Right lobe of liver (tissue), 4 donors: Measurements from ENCODE around the gene BABAM1.

Experiments
- POLR2A ChIP-seq: fragments of 450-650 bp; IDR thresholded peaks from one replicate; pipeline ENCODE4 v1.6.1; 2017; ENCODE audit warnings: antibody characterized with exemption, mild to moderate bottlenecking
- TF ChIP-seq, protein P1 (sequence below), 4 donors: fragments of 200-600 bp in 3 of 4; fragments of 450-650 bp in 1 of 4; IDR thresholded peaks; one replicate each; pipeline versions ENCODE4 v1.5.1 to v1.8.0; 2016 to 2022; ENCODE audit warnings: antibody characterized with exemption in 4 of 4, mild to moderate bottlenecking in 2 of 4
- donor health status: DM: no; HTN: no; CAD: no.
- donor health status: DM: no; HTN: no; CAD: no.
- donor health status: DM: no; HTN: yes; CAD: no.

DNA sequence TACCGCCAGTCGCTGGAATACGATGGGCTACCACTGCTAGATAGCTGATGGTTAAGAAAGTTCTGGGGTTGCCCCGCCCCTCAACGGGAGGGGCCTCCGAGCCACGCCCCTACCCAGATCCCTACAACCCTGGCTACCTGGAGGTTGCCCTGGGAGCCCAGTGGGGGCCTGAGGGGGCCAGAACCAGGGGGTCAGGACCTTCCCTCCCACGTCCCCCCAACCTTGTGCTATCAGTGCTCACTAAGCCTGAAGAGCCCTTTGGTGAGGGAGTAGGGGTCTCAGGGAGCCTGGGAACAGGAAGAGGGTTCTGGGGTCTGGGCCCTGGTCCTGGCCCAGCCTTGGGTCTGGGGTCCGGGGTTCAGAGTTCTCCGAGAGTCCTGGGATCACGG is 32.3 kb upstream of the BABAM1 start:
- TF ChIP-seq, protein P1, sequence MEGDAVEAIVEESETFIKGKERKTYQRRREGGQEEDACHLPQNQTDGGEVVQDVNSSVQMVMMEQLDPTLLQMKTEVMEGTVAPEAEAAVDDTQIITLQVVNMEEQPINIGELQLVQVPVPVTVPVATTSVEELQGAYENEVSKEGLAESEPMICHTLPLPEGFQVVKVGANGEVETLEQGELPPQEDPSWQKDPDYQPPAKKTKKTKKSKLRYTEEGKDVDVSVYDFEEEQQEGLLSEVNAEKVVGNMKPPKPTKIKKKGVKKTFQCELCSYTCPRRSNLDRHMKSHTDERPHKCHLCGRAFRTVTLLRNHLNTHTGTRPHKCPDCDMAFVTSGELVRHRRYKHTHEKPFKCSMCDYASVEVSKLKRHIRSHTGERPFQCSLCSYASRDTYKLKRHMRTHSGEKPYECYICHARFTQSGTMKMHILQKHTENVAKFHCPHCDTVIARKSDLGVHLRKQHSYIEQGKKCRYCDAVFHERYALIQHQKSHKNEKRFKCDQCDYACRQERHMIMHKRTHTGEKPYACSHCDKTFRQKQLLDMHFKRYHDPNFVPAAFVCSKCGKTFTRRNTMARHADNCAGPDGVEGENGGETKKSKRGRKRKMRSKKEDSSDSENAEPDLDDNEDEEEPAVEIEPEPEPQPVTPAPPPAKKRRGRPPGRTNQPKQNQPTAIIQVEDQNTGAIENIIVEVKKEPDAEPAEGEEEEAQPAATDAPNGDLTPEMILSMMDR (IDR thresholded peaks at IDR 0.05), result no peak
- no peak for TF ChIP-seq POLR2A
